ENCODE results near the gene JUND.

The JUND gene

GRCh38 chr19:18290302-18291018 is 9.0 kb upstream of the JUND start:
- DNase-seq (ENCODE audit: low spot score), result no peak

GRCh38 chr19:18289471-18290301 is 8.3 kb upstream of the JUND start:
- DNase-seq (ENCODE audit: low spot score), result no peak

- no peak for DNase-seq (ENCODE audit: low spot score)
These were observed 6.7 kb upstream of the JUND start for GRCh38 chr19:18287836-18288772.

GRCh38 chr19:18286973-18287635 is 5.7 kb upstream of the JUND start:
- no peak for DNase-seq (ENCODE audit: low spot score)

GRCh38 chr19:18284712-18285360 is 3.4 kb upstream of the JUND start:
- no peak for DNase-seq (ENCODE audit: low spot score)

GRCh38 chr19:18283338-18283737 is 1.9 kb upstream of the JUND start:
- no peak for DNase-seq (ENCODE audit: low spot score)

GRCh38 chr19:18282788-18283141 is 1.3 kb upstream of the JUND start:
- DNase-seq (ENCODE audit: low spot score), result no peak

GRCh38 chr19:18282021-18282787 is 782 bp upstream of the JUND start:
- no peak for DNase-seq (ENCODE audit: low spot score)

- DNase-seq (ENCODE audit: low spot score), result peak; percentile 84
These were observed 958 bp downstream of the JUND start for GRCh38 chr19:18280247-18281081.

- peak; percentile 93 for DNase-seq (ENCODE audit: low spot score)
These were observed 1.7 kb downstream of the JUND start for GRCh38 chr19:18279516-18280246.

GRCh38 chr19:18279266-18279515 is 2.2 kb downstream of the JUND start:
- DNase-seq (ENCODE audit: low spot score), result no peak

GRCh38 chr19:18278521-18279265 is 2.7 kb downstream of the JUND start:
- no peak for DNase-seq (ENCODE audit: low spot score)

- no peak for DNase-seq (ENCODE audit: low spot score)
These were observed 6.6 kb downstream of the JUND start for GRCh38 chr19:18274781-18275356.

GRCh38 chr19:18274219-18274780 is 7.1 kb downstream of the JUND start, which contains the start of gene IQCN:
Gene IQCN (minus strand): TSS chr19:18274452. CDS start chr19:18269478, 4,974 bp downstream.
- no peak for DNase-seq (ENCODE audit: low spot score)

GRCh38 chr19:18273561-18274218 is 7.7 kb downstream of the JUND start:
- DNase-seq (ENCODE audit: low spot score), result no peak

- no peak for DNase-seq (ENCODE audit: low spot score)
These were observed 10.0 kb downstream of the JUND start for GRCh38 chr19:18271433-18271841.

- DNase-seq (ENCODE audit: low spot score), result no peak
These were observed 11.1 kb downstream of the JUND start for GRCh38 chr19:18270326-18270725.
